ENCODE results near the gene AKAP8L. TPM values are rescaled to one million over a fixed set of nuclear protein-coding genes. Genes with fewer than 3 reads are reported as not detected.

The AKAP8L gene
- total and polyA plus RNA-seq, 9 of the 15 experiments (the other 6 are each of a cell fraction or from before 2014, with no cell fraction given) = 2.4 to 116 (median 70.7) TPM

DNA sequence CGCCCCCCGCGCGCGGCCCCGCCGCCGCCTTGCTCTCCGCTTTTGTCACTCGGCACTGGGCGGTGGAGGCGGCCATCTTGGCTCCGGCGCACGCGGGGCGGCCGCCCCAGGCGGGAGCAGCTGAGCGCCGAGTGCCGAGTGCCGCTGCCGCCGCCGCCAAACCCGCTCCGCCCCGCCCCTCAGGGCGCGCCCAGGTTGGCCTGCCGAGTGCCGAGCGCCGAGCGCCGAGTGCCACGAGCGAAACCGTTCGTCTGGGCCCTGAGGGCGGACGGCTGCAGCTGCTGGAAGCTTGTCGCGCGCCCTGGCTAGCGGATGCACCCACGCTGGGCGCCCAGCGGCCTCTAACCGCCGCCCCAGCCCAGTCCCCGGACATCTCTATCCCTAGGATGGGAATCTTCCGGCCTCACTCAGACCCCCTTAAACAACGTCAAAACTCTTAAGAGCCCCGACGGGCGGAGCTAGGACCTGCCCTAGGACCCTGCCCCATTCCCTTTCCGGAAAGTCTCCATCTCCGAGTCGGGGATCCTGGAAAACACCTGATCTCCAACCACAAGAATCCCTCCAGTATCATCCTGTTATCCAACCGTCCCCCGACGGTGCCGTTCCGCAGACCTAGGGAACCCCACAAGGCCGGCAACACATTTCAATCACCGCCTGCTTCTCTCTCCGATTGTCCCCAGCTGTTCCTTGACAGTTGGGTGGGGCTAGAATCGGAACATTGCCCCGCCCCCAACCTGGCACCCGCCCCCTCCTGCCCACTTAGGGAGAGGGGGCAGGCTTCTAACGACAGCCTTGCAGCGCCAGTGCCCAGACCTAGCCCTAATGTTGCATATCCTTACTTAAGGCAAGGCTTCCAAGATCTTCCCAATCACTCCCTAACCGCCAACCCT, 14.1 kb upstream of the AKAP8L start (continued):
- TF ChIP-seq SFPQ (IDR thresholded peaks at IDR 0.05; ENCODE audit: low read depth, low read length) (no peak), L3MBTL2 (IDR thresholded peaks at IDR 0.05) (peak; percentile 93), ZNF431 (CRISPR knock-in tag; IDR thresholded peaks at IDR 0.05) (no peak), ZNF583 (CRISPR knock-in tag; IDR thresholded peaks at IDR 0.05) (no peak), SOX6 (IDR thresholded peaks at IDR 0.05) (no peak), POLR2G (IDR thresholded peaks at IDR 0.05; ENCODE audit: low read depth, low read length) (peak; percentile 87), HNRNPLL (IDR thresholded peaks at IDR 0.05; ENCODE audit: low read depth, low read length, poor library complexity, severe bottlenecking) (peak; percentile 30), ZNF133 (CRISPR knock-in tag; IDR thresholded peaks at IDR 0.05) (no peak), ESRRA (IDR thresholded peaks at IDR 0.05; ENCODE audit: borderline replicate concordance, low read depth) (peak; percentile 42; the same call in 1 of the 2 replicates), CREB1 (IDR thresholded peaks at IDR 0.05) (peak; percentile 46; the same call in 1 of the 2 replicates), CREB1 (CRISPR knock-in tag; IDR thresholded peaks at IDR 0.05) (peak; percentile 63), USF2 (CRISPR knock-in tag; IDR thresholded peaks at IDR 0.05) (no peak), SMARCA5 (IDR thresholded peaks at IDR 0.05) (no peak), POLR3A (IDR thresholded peaks at IDR 0.05; ENCODE audit: borderline replicate concordance, extremely low read depth, insufficient read depth, insufficient read length) (no peak), HMGN3 (IDR thresholded peaks at IDR 0.05; ENCODE audit: borderline replicate concordance, extremely low read depth, insufficient read length, low read depth, low read length) (peak; percentile 94)
- TF ChIP-seq, protein P1, sequence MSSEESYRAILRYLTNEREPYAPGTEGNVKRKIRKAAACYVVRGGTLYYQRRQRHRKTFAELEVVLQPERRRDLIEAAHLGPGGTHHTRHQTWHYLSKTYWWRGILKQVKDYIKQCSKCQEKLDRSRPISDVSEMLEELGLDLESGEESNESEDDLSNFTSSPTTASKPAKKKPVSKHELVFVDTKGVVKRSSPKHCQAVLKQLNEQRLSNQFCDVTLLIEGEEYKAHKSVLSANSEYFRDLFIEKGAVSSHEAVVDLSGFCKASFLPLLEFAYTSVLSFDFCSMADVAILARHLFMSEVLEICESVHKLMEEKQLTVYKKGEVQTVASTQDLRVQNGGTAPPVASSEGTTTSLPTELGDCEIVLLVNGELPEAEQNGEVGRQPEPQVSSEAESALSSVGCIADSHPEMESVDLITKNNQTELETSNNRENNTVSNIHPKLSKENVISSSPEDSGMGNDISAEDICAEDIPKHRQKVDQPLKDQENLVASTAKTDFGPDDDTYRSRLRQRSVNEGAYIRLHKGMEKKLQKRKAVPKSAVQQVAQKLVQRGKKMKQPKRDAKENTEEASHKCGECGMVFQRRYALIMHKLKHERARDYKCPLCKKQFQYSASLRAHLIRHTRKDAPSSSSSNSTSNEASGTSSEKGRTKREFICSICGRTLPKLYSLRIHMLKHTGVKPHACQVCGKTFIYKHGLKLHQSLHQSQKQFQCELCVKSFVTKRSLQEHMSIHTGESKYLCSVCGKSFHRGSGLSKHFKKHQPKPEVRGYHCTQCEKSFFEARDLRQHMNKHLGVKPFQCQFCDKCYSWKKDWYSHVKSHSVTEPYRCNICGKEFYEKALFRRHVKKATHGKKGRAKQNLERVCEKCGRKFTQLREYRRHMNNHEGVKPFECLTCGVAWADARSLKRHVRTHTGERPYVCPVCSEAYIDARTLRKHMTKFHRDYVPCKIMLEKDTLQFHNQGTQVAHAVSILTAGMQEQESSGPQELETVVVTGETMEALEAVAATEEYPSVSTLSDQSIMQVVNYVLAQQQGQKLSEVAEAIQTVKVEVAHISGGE (CRISPR knock-in tag; IDR thresholded peaks at IDR 0.05) = 0 out of 6 replicates have a peak, but pooled peaks of 1 of the 3 experiments have one; percentile 39
